Measurements from ENCODE around the gene CNKSR3.

CNKSR3 gene

DNA sequence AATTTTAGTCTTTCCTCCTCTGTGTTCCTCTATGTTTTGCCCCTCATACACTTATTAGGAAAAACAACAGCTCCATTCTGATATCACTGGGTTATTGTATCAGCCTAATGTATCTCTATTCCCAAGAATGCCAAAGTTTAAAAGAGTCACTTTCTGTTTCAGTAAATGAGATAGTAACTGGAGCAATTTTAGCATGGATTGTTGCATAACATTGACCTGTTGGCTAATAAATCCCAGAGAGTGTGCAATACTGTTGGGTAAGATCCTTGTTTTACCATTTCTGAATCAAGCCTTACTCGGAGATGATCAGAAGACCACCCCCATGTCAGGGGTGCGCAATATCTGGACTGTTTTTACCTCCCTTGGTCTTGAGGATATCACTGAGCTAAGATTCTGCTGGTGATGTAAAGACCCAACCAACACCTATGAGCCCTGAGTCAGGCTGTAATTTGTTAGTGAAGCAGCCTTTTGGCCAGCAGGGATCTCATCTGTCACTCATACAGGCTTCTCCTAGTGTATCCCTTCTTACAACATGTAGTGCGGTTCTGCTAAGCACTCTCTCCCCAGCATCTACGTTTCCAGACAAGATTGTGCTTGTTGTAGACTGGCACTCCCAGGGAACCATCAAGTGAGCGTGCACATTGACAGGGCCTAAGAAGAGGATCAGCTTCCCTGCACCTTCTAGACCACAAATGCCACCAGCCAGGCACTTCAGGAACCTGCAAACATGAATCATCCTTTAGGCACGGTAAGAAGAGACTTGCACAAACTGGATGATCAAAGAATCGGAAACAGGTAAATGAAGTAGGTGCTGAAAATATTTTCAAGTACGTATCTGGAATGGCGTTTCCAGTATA, 142.4 kb downstream of the CNKSR3 start (continued):
- TF ChIP-seq, protein P1, sequence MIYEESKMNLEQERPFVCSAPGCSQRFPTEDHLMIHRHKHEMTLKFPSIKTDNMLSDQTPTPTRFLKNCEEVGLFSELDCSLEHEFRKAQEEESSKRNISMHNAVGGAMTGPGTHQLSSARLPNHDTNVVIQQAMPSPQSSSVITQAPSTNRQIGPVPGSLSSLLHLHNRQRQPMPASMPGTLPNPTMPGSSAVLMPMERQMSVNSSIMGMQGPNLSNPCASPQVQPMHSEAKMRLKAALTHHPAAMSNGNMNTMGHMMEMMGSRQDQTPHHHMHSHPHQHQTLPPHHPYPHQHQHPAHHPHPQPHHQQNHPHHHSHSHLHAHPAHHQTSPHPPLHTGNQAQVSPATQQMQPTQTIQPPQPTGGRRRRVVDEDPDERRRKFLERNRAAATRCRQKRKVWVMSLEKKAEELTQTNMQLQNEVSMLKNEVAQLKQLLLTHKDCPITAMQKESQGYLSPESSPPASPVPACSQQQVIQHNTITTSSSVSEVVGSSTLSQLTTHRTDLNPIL (CRISPR knock-in tag; IDR thresholded peaks at IDR 0.05; ENCODE audit: low read depth), result no peak
- TF ChIP-seq ARNTL (CRISPR knock-in tag; IDR thresholded peaks at IDR 0.05; ENCODE audit: borderline replicate concordance, low read depth) (no peak), TCF4 (CRISPR knock-in tag; IDR thresholded peaks at IDR 0.05; ENCODE audit: borderline replicate concordance) (no peak), ISL1 (CRISPR knock-in tag; IDR thresholded peaks at IDR 0.05) (no peak), CSDC2 (CRISPR knock-in tag; IDR thresholded peaks at IDR 0.05) (no peak)

DNA sequence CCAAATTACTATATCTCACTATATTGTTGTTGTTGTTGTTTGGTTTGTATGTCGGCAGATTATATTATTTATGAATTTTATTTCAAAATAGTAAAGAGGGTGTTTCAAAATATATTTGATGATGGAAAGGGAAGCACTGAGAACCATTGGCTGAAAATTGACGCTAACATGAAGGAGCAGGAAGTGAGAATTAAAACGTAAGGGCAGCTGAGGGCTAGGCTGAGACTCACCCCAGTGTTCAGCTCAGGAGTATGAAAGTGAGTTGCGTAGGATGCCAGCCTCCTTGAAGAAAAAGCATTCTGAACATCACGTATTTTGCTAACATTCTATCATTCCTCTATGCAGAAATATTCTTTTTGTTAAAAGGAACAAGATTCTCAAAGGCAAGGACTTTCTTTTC, 143.1 kb downstream of the CNKSR3 start:
- ATAC-seq, result no peak
- TF ChIP-seq, protein P2, sequence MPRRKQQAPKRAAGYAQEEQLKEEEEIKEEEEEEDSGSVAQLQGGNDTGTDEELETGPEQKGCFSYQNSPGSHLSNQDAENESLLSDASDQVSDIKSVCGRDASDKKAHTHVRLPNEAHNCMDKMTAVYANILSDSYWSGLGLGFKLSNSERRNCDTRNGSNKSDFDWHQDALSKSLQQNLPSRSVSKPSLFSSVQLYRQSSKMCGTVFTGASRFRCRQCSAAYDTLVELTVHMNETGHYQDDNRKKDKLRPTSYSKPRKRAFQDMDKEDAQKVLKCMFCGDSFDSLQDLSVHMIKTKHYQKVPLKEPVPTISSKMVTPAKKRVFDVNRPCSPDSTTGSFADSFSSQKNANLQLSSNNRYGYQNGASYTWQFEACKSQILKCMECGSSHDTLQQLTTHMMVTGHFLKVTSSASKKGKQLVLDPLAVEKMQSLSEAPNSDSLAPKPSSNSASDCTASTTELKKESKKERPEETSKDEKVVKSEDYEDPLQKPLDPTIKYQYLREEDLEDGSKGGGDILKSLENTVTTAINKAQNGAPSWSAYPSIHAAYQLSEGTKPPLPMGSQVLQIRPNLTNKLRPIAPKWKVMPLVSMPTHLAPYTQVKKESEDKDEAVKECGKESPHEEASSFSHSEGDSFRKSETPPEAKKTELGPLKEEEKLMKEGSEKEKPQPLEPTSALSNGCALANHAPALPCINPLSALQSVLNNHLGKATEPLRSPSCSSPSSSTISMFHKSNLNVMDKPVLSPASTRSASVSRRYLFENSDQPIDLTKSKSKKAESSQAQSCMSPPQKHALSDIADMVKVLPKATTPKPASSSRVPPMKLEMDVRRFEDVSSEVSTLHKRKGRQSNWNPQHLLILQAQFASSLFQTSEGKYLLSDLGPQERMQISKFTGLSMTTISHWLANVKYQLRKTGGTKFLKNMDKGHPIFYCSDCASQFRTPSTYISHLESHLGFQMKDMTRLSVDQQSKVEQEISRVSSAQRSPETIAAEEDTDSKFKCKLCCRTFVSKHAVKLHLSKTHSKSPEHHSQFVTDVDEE (CRISPR knock-in tag; IDR thresholded peaks at IDR 0.05), result no peak
- TF ChIP-seq, protein P3, sequence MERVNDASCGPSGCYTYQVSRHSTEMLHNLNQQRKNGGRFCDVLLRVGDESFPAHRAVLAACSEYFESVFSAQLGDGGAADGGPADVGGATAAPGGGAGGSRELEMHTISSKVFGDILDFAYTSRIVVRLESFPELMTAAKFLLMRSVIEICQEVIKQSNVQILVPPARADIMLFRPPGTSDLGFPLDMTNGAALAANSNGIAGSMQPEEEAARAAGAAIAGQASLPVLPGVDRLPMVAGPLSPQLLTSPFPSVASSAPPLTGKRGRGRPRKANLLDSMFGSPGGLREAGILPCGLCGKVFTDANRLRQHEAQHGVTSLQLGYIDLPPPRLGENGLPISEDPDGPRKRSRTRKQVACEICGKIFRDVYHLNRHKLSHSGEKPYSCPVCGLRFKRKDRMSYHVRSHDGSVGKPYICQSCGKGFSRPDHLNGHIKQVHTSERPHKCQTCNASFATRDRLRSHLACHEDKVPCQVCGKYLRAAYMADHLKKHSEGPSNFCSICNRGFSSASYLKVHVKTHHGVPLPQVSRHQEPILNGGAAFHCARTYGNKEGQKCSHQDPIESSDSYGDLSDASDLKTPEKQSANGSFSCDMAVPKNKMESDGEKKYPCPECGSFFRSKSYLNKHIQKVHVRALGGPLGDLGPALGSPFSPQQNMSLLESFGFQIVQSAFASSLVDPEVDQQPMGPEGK (CRISPR knock-in tag; IDR thresholded peaks at IDR 0.05; ENCODE audit: borderline replicate concordance), result no peak
- TF ChIP-seq ESRRG (CRISPR knock-in tag; IDR thresholded peaks at IDR 0.05) (no peak), ZFP30 (CRISPR knock-in tag; IDR thresholded peaks at IDR 0.05) (no peak), ZFP3 (CRISPR knock-in tag; IDR thresholded peaks at IDR 0.05) (no peak), TOX (CRISPR knock-in tag; IDR thresholded peaks at IDR 0.05; ENCODE audit: borderline replicate concordance) (no peak), BACH2 (CRISPR knock-in tag; IDR thresholded peaks at IDR 0.05; ENCODE audit: borderline replicate concordance) (no peak), ISL1 (CRISPR knock-in tag; IDR thresholded peaks at IDR 0.05) (no peak), ZNF70 (CRISPR knock-in tag; IDR thresholded peaks at IDR 0.05) (no peak), ZNF565 (CRISPR knock-in tag; conservative IDR thresholded peaks at IDR 0.05; ENCODE audit: low read depth) (no peak), RARB (CRISPR knock-in tag; IDR thresholded peaks at IDR 0.05) (no peak), PPARA (CRISPR knock-in tag; IDR thresholded peaks at IDR 0.05; ENCODE audit: borderline replicate concordance) (no peak), ZC3H10 (CRISPR knock-in tag; IDR thresholded peaks at IDR 0.05) (no peak), SNAI2 (CRISPR knock-in tag; IDR thresholded peaks at IDR 0.05) (no peak), ZNF8 (CRISPR knock-in tag; IDR thresholded peaks at IDR 0.05) (no peak), TCF4 (CRISPR knock-in tag; IDR thresholded peaks at IDR 0.05; ENCODE audit: borderline replicate concordance) (no peak), ARNTL (CRISPR knock-in tag; IDR thresholded peaks at IDR 0.05; ENCODE audit: borderline replicate concordance, low read depth) (no peak)
- TF ChIP-seq, protein P4, sequence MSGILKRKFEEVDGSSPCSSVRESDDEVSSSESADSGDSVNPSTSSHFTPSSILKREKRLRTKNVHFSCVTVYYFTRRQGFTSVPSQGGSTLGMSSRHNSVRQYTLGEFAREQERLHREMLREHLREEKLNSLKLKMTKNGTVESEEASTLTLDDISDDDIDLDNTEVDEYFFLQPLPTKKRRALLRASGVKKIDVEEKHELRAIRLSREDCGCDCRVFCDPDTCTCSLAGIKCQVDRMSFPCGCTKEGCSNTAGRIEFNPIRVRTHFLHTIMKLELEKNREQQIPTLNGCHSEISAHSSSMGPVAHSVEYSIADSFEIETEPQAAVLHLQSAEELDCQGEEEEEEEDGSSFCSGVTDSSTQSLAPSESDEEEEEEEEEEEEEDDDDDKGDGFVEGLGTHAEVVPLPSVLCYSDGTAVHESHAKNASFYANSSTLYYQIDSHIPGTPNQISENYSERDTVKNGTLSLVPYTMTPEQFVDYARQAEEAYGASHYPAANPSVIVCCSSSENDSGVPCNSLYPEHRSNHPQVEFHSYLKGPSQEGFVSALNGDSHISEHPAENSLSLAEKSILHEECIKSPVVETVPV (CRISPR knock-in tag; IDR thresholded peaks at IDR 0.05), result no peak
- TF ChIP-seq, protein P1 (CRISPR knock-in tag; IDR thresholded peaks at IDR 0.05; ENCODE audit: low read depth), result no peak
- TF ChIP-seq, protein P5, sequence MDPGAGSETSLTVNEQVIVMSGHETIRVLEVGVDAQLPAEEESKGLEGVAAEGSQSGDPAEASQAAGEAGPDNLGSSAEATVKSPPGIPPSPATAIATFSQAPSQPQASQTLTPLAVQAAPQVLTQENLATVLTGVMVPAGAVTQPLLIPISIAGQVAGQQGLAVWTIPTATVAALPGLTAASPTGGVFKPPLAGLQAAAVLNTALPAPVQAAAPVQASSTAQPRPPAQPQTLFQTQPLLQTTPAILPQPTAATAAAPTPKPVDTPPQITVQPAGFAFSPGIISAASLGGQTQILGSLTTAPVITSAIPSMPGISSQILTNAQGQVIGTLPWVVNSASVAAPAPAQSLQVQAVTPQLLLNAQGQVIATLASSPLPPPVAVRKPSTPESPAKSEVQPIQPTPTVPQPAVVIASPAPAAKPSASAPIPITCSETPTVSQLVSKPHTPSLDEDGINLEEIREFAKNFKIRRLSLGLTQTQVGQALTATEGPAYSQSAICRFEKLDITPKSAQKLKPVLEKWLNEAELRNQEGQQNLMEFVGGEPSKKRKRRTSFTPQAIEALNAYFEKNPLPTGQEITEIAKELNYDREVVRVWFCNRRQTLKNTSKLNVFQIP (CRISPR knock-in tag; IDR thresholded peaks at IDR 0.05; ENCODE audit: borderline replicate concordance, low read depth), result no peak

Measured in SK-N-SH treated with all-trans-retinoic acid at 6 μM for 48 hours (cell line).